ENCODE measurements around the gene CCDC183.
"Not testable (repeated sequence)": the region's sequence is repeated elsewhere in the genome, so short reads cannot be mapped to it uniquely, and the experiment has no call there.

DNA sequence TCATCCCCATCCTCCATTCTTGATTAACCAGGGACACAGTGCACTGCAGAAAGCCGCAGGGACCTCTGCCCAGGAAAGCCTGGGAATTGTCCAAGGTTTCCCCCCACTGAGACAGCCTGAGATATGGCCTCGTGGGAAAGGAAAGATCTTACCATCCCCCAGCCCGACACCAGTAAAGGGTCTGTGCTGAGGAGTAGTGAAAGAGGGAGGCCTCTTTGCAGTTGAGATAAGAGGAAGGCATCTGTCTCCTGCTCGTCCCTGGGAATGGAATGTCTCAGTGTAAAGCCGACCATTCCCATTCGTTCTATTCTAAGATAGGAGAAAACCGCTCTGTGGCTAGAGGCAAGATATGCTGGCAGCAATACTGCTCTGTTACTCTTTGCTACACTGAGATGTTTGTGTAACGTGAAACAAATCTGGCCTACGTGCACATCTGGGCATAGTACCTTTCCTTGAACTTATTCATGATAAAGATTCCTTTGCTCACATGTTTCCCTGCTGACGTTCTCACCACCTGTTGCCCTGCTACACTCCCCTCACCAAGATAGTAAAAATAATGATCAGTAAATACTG lies 723 bp downstream of the CCDC183 start:
- not testable (repeated sequence) for TF ChIP-seq POLR2AphosphoS5, POLR2A (IDR thresholded peaks at IDR 0.05)

All from spleen (tissue), 3 donors.